NCI-H128 (cell line): ENCODE measurements around the gene MYO18B.

Source experiments
- DNase-seq: peaks from one replicate; lab custom pipeline; 2025; ENCODE audit not compliant: unreplicated experiment; lab: John Stamatoyannopoulos, UW

MYO18B gene

DNA sequence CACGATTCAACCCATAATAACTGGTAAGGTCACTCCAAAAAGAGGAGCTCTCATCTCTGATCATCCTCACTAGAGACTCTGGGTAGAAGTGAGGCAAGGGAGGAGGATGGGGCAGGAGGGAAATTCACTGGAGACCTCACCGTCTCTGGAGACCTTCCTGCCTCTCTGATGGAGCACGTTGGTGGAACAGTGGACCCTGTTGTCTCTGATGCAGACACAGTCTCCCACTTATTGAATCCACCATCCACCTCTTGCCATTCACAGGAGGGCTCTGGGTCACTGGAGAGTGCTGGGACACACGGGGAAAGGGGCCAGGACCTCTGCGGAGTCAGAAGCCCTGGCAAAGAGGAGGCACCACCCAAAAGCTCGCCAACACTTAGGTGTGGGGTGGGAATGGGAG is 289.7 kb downstream of the MYO18B start:
- DNase-seq = no peak

DNA sequence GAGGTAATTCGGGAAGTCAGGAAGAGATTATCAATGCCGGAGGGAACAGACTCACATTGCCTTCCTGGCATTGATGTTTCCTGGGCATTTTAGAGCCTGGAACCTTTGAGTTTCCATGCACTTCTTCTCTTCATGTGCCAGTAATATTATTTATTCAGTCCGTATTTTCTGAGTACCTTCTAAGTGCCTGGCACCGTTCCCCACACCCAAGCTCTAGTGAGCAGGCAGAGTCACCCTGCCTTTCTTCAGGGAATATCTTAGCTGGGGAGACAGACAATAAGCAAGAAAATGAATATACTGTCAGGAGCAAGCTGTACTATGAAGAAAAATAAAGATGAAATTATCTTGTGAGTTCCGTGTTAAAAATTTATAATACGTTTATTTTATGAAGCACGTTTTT is 291.1 kb downstream of the MYO18B start:
- DNase-seq = no peak

DNA sequence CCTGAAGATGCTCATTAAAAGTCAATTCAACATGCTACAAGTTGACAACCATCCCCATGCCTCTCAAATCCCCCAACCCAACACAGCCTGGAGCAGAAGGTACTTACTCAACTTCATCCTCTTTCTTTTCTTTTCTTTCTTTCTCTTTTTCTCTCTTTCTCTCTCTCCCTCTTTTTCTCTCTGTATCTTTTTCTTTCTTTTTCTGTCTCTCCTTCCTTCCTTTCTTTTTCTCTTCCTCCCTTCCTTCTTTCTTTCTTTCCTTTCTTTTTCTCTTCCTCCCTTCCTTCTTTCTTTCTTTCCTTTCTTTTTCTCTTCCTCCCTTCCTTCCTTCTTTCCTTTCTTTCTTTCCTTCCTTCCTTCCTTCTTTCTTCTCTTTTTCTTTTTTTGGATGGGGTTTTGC is 291.6 kb downstream of the MYO18B start:
- no peak for DNase-seq

DNA sequence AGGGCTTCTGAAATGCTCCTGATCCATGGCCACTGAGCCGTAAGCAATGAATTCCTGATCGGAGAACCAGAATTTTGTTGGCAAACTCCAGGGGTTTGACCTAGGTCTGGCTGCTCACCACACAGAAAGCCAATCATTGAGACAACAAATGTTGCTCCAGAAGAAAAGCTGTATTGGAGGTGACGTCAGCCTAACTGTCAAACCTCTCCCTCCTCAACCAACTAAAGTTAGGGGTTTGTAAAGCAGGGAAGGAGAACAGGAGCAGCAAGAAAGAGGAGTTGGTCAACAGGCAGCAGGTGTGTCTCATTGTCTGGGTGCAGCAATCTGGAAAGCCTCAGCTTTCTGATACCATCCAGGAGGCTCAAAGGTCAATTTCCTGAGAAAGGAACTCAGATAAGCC is 293.5 kb downstream of the MYO18B start:
- no peak for DNase-seq

DNA sequence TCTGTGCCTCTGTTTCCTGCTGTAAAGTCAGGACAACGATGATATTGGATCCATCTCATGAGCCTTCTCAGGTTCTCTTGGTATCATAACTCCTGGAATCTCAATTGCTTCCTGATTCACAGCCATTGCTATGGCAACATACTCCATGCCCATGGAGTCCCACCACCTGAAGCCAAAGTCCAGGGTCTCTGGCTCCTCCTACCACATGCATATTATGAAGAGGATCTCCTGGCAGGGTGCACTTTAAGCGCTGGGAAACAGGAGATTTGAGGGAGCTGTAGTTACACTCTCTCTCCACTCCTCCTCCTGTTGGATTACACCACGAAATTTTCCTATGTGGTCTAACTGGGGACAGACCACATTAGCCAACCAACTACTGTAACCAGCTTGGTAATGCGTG is 296.4 kb downstream of the MYO18B start:
- no peak for DNase-seq

DNA sequence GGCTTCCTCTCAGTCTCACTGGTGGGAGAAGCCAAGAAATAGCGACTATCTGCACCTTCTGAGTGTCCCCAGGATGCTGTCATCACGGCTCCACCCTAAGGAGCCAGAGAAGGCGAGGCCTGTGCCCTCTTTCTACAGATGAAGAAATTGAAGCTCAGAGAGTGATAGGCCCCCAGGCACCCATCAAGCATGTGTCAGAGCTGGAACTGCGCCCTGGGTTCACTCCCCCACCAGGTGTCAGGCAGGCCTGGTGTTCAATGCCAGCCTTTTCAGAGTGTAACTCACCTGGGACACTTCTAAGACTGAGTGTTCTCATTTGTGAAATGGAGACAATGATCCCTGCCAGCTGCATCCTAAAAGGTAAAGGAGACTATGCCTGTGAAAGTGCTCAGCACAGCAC is 299.9 kb downstream of the MYO18B start:
- DNase-seq = no peak

DNA sequence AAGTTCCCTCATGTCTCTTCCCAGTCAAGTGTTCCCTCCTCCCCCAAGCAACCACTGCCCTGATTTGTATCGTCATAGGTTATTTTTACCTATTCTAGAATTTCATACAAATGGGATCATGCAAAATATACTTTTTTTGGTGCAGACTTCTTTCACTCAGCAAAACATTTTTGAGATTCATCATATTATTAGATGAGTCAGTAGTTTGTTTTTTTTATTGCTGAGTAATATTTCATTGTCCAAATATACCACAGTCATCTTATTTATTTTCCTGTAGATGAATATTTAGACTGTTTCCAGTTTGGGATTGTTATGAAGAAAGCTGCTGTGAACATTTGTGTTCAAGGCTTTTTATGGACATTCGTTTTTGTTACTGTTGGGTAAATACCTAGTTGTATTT is 301.0 kb downstream of the MYO18B start:
- no peak for DNase-seq

DNA sequence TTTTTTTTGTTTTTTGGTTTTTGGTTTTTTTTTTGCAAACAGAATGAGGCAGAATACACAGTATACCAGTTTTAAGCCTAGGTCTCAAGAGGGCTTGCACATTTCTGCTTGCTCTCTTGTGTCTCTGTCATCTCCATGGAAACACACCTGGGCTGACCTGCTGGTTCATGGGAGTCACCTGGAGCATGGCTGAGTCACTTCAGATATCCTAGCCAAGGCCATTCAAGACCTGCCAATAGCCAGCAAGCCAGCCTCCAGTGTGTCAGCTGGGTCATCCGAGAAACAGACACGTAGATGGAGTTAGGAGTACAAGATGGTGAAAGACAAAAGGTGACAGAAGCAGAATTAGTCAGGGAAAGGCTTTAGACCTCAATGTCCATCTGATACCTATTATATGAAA is 303.1 kb downstream of the MYO18B start:
- DNase-seq = no peak

DNA sequence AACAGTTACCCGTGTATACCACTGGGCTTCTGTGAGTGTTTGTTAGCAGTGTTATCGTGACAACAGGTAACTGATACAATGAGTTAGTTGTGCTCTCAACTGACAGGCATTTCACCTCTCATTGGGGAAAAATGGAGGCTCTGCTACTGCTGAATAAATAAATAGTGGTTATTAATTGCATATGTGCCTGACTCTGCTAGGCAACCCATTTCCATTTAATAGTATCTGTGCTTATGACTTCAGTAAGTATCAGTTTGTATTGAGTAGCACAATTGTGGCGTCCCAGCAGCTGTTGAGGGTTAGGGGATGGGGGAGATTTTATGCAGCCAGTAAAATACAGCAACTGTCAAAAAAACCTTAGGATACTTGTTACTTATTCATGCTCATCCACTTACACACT is 303.9 kb downstream of the MYO18B start:
- no peak for DNase-seq

DNA sequence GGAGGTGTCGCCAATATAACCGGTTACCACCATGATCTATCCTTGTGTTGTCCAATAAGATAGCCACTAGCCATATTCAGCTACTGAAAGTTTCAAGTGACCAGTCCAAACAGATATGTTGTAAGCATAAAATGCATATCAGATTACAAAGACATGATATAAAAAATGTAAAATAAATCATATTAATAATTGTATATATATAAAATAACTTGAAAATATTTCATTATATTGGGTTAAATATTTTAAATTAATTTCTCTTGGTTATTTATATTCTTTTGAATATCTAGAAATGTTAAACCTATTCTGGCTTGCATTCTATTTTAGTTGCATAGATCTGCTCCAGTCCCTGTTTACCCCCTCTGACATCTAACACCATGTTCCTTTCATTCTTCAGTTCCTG is 305.5 kb downstream of the MYO18B start:
- DNase-seq = no peak

DNA sequence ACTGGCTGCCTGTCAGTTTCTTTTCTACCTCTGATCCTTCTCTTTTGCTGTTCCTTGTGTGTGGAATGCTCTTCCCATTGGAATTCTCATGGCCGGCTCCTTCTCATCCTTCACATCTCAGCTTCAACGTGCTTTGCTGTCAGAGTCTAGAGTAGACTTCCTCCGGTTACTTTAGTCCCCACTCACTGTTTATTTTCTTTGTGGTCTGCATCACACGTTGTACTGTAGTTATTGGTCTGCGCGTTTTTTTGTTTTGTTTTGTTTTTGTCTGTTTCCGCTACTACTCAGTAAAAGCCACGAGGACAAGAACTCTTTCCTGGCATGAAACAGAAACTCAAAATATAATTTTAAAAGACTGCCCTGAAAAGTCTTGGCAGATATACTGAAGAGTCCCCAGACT is 305.9 kb downstream of the MYO18B start:
- no peak for DNase-seq

DNA sequence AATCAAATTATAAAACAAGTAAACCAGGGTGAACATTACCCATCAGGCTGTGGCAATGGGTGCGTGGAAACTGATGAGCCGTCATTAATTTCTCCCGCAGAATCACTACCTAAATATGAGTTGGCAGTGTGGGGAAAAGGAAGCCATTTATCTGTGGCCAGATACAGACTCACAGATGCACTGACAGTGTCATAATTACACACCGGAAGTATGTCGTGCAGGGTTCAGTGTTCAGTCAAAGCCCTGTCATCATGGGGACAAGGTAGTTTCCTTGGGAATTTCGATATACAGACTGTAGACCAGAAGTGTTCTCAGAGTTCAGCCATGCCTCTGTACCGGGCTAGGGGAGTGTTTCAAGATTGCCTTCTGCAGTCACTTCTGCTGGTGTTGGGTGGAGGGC is 308.1 kb downstream of the MYO18B start:
- DNase-seq = no peak

DNA sequence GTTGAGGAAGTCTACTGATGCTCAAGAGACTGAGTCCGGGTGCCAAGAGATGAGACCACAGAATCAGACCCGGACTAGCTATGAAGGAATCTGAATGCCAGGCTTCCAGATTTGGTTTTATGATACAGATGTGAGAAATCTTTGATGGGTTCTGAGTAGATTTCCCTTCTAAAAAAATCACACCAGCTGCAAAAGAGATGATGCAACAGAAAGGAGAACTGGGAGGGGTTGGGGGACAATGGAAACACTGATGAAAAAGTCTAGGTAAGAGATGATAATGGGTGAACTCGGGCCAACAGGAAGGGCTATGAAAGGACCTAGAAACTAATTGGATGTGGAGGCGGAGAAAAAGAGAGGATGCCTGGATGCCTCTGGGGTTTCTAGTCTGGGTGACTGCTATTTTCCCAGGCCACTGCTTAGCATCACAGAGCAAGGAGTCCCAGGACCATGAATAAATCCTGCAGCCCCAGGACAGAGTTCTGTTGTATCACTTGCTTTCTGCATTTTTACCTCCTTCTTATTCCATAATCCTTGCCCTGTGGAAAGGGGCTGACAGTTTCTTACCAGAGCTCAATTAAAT is 311.8 kb downstream of the MYO18B start:
- no peak for DNase-seq

DNA sequence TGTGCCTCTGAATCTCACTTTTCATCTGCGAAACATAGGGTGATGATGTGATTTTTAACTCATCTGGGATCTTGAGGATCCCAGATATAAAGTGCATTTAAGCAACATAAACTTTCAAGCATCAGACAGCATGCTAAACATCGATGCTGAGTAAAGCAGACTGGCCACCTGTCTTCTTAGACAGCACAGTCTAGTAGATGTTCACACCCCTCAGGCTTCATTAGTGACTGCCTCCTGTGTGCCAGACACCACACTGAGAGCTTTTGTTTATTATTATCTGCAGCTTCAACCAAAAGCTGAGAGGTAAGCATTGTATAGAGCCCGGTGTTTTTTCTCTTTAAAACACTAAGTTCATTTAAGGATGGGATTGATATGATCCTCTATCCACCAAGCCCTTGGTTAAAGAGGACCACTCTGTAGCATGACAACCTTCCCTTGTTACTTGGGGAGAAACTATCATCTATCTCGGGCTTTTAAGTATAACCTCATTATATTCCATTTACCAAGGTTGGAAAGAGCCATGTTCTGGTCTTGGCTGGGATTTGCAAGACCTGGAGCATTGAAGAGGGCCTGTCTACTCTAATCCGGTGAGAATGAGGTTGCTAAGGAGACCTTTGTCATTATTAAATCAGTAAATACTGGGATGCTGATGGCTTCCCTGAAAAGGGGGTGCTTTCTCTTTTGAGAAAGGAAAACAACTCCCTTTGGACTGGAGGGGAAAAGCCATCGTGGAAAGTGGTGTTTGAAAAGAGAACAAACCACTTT is 313.0 kb downstream of the MYO18B start:
- DNase-seq = no peak

DNA sequence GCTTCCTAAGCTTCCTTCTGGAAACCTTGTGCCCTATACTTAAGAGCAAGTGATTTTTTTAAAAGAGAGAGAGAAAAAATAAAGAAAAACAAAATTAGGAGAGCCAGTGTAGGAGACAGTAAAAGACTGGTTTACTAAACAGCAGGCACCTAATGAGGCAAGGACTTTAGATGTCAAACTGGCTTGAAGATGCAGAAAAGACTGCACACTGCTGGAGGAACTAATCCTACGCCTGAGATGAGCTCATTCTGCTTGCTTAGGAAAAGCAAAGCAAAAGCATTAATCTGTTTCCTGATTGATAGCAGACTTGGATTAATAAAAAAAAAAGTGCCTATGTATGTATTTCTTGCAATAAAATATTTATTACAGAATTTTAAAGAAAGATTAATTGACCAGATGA is 313.7 kb downstream of the MYO18B start:
- no peak for DNase-seq

DNA sequence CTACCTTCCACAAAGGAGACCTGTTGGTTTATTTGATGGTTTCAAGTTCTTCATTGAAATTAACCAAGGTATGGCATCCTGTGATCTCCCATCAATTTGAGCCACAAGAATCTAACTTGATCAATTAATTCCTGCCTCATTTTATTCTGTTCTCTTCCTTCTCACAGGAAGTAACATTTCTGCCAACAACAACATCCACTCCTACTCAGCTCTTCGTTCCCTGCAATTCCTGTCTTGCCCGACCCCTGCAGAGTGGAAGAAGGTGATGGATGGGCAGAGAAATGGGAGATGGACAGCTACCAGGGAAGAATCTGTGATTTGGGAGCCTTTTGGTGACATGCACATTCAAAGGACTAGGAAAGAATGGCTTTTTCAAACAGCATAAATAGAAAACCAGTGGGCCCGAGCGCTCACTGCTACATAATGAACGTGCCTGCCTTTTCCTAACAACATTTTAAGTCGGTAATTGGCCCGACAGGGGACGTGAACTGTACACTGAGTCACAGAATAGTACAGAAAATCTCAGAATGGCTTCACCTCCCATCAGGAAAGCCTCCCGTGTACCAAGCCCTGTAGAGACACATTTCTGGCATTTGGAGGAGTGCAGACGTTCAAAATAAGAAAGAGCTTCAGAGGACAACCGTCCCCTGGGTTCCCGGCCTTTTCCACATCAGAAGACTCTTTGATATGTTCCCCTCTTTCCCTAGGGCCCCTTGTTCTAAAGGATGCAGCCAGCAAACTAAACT is 314.6 kb downstream of the MYO18B start:
- DNase-seq = no peak

DNA sequence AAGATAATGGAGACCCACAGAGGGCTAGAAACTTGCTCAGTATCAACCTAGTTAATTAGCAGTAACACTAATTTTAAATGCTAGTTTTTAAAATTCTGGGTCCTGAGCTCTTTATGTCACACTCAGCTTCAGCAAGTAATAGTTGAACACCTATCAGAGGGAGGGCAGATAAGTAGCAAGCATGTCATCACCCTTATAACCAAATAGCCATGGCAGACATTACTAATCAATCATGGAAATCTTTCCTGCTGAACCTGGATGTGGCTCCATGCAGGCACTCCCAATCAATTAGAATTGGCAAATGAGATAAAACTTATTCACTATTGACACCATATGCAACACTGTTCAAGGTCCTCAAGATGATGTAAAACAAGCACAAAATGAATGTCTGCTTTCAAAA is 315.7 kb downstream of the MYO18B start:
- DNase-seq = no peak

DNA sequence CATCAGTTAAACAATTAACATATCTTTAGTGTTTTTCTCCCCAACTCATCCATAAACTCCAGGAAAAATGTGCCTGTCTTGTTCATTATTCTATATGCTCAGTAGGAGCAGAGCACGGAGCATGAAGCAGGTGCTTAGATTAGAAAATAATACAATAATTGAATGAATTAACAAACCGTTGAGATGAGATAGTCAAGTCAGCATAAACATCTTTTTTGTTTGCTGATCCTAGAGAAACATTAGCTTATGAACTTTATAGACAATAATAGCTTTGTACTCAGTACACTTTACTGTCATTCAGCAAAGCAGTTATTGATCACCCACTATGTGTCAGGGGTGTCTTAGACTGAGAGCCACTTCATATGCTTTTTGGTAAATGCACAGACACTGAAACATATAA is 322.1 kb downstream of the MYO18B start:
- no peak for DNase-seq

DNA sequence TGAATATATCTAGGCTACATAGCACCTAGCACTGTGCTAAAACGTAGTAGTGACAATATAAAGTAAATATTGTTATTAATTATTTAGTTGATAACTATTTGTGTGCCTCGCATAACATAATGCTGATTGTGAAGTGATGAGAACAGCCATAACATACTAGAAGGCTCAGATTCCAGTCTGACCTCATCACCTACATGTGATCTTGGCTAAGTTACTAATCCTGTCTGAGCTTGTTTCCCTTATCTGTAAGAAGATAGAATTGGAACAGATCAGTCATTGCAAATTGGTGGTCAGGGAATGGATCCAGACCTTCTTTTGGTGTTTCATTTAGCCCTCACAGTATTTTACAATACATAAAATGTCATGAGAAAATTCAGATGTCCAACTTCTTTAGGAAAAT is 323.9 kb downstream of the MYO18B start:
- no peak for DNase-seq

DNA sequence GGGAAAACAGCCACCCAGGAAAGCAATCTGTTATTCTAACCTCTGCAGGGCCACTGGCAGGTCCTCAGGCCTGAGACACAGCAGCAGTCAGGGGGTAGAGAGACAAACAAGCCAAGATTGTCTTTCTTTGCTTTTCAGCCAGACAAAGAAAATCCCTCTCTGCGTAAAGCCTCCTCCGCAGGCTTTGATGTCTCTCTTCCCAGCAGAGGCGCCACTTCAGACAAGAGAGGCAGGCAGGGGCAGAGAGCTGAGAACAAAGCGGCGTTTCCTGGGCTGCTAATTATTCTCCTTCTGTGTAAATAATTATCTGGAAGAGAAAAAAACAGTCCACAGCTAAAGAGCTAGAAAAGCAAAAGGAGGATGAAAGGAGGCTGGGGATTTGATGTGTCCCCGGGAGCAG is 324.5 kb downstream of the MYO18B start:
- peak; percentile 24 for DNase-seq

DNA sequence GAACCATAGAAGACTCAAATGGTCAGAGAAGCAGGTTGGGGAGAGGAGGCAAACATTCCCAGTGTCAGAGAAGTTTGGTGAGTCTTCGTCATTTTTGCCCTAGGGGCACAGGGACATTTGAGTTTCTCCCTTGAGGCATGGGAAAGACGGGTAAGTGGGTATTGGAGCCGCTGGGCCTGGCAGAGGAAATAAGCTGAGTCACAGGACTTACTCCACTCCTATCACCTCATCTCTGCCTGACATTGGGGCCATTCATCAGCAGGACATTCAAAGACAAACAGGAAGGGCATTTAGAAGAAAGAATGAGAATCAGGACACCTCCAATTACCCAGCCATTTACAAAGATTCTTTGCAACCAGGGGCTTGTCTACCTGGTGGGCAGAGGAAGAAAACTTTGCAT is 326.6 kb downstream of the MYO18B start:
- no peak for DNase-seq

DNA sequence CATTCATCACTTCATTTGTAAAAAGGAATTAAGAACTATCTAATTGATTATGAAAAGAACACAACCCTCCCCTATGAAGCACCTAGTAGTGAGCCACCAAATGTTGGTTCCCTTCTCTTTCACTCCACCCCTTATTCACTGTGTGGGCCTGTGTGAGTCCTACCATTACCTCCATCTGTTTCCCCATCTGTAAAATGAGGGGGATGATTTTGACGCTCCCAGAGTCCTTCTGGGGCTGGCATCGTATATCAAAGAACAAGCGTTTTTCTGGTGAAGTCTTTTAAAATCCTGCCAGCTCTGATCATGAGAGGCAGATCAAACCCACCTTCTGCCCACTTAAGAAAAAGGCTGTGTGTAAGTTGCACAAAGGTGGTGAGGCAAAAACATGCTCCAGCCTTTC is 330.6 kb downstream of the MYO18B start:
- DNase-seq = no peak
